GM12891 (cell line): Measurements from ENCODE around the gene TKT.

Source experiments
- PAX5 ChIP-seq: IDR thresholded peaks from 2 replicates; pipeline ENCODE4 v1.6.1; 2011; ENCODE audit warnings: low read length, moderate library complexity, mild to moderate bottlenecking; ENCODE audit not compliant: insufficient read depth, severe bottlenecking
- POLR2A ChIP-seq: IDR thresholded peaks from 2 replicates; pipeline ENCODE4 v1.6.1; 2011; ENCODE audit warnings: low read depth, low read length, control low read depth
- POLR2AphosphoS5 ChIP-seq: IDR thresholded peaks from 2 replicates; pipeline ENCODE4 v1.6.1; 2011; ENCODE audit warnings: low read depth, low read length, control low read depth
- POU2F2 ChIP-seq: IDR thresholded peaks from 2 replicates; pipeline ENCODE4 v1.6.1; 2011; ENCODE audit warnings: low read depth, mild to moderate bottlenecking, control low read depth, low read length, moderate library complexity
- SPI1 ChIP-seq: IDR thresholded peaks from 2 replicates; pipeline ENCODE4 v1.6.1; 2011; ENCODE audit warnings: low read depth, low read length, control low read depth
- TAF1 ChIP-seq: IDR thresholded peaks from 2 replicates; pipeline ENCODE4 v1.6.1; 2011; ENCODE audit warnings: low read depth, low read length, control low read depth

DNA sequence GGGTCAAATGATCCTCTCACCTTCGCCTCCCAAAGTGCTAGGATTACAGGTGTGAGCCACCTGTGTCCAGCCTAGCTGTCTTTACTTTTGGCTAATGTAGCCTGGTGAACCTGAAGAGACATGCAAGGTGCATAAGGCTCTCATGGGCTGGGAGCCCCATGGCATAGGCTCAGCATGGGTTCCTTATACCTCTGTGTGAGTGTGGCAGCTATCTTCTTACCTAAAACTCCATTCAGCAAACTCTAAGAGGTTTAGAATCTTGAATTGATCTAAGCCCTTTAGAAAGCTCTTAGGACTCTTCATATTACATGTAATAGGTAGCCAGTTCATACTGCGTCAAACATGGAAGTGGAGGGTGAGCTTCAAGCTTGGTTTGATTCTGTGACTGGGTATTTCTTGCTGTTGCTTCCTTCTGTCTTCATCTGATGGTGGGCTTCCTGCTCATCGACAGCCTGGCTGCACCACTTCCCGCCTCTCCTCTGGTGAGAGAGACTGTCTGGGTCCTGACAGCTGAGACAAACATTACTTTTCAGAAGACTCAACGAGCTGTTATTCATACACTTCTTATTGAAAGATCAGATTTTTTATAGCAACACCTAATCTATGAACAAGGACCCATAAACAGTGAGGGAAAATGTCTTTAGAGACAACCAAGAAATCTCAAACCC lies 19.2 kb upstream of the TKT start:
- TF ChIP-seq POLR2AphosphoS5: no peak
- TF ChIP-seq TAF1: no peak
- no peak for TF ChIP-seq POLR2A
- TF ChIP-seq PAX5: no peak
- no peak for TF ChIP-seq SPI1
- no peak for TF ChIP-seq POU2F2
